ENCODE data around the gene SLC2A13. TPM values are rescaled to one million over a fixed set of nuclear protein-coding genes. Genes with fewer than 3 reads are reported as not detected.
"Not testable (repeated sequence)": the region's sequence is repeated elsewhere in the genome, so short reads cannot be mapped to it uniquely, and the experiment has no call there.

The SLC2A13 gene
- total RNA-seq, 2 donors from 2014 or later: 3.0 TPM

DNA sequence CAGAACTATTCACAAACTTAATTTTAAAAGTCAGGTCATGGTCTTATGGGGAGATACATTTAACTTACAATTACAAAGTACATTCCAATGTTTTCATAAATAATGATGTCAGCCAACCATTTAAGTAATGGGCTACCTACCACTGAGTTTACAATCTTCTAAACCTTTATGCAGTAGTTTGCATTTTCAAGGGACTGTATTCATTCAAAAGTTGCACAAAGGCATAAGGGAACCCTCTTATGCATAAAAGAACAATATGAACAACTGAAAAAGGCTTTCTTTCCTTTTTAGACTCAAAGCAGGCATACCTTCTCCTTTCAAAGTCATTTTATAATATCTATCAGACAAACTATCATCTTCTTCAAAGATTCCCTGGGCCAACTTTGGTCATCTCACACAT is 230.2 kb downstream of the SLC2A13 start:
- H3K9me3 ChIP-seq (ENCODE audit: control insufficient read depth, low read length, poor library complexity, severe bottlenecking): no peaks in the 10 kb centered on the region
- Mint-ChIP-seq H3K27me3 (no peaks in the 10 kb centered on the region), H3K27ac (no peak overlapping the region), H3K4me3 (no peak overlapping the region), H3K36me3 (ENCODE audit: low read depth) (no peaks in the 10 kb centered on the region), H3K4me1 (no peaks in the 10 kb centered on the region)
- DNase-seq (no peak), ATAC-seq (no peak)

DNA sequence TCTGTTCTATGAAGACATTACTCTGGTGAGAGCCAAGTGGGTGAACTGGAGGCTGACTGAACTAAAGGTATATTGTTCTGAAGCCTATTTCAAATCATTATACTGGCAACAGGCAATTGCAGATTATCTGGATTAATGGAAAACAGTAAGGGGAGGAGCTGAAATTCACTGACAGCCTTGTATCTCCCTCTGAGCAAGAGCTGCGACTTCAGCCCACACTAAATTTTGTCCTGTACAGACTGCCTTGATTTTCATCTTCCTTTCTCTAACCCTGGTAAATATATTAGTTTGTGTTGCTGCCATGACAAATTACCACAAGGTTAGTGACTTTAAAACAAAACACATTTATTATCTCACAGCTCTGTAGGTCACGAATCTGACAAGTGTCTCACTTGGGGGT is 231.1 kb downstream of the SLC2A13 start:
- DNase-seq (no peak), ATAC-seq (no peak)
- no peaks in the 10 kb centered on the region for H3K4me1 Mint-ChIP-seq

DNA sequence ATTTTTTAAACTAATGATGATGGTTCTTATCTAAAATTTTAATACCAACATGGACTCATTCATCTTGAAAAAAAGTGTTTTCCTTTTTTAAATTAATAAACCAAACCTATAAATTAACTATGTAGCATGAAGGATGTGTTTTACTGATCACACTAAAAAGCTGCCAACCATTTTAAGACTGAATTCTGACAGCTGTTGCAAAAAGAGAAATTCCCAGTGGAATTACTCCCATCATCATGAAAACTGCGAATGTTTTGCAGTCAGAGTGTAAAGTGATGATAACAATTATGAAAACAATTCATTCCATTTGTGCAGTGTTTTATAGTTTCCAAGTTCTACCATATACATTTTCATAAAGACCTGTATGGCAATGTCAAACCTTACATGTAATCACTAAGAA is 232.8 kb downstream of the SLC2A13 start:
- Mint-ChIP-seq H3K4me1 (no peaks in the 10 kb centered on the region), H3K4me3 (no peak overlapping the region), H3K27ac (no peak overlapping the region), H3K36me3 (ENCODE audit: low read depth) (no peaks in the 10 kb centered on the region), H3K27me3 (no peaks in the 10 kb centered on the region)
- ATAC-seq (no peak), DNase-seq (no peak)
- no peaks in the 10 kb centered on the region for H3K9me3 ChIP-seq (ENCODE audit: control insufficient read depth, low read length, poor library complexity, severe bottlenecking)

More for the DNA sequence above, 231.1 kb downstream of the SLC2A13 start:
- H3K27ac Mint-ChIP-seq: no peak overlapping the region
- no peaks in the 10 kb centered on the region for H3K27me3 Mint-ChIP-seq
- no peak overlapping the region for H3K4me3 Mint-ChIP-seq
- no peaks in the 10 kb centered on the region for H3K36me3 Mint-ChIP-seq (ENCODE audit: low read depth)
- H3K9me3 ChIP-seq (ENCODE audit: control insufficient read depth, low read length, poor library complexity, severe bottlenecking): no peaks in the 10 kb centered on the region

DNA sequence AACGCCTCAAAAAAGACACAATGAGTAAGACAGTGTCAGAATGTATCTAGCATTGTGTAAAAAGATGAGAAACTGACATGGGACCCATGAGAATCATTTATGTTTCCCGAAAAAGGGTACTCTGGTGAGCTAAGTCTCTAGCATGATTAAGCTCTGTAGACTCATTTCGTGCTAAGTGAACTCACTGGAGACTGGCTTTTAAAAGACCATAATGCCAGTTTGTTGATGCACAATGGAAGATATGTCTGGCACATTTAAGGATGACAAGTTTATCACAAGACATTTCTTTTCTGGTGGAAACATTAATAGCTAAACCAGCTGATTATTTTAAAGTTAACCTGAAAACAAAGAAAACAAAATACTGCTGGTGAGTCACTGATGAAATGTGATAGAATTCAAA is 233.5 kb downstream of the SLC2A13 start:
- no peak for DNase-seq
- no peak overlapping the region for H3K4me3 Mint-ChIP-seq
- no peaks in the 10 kb centered on the region for H3K4me1 Mint-ChIP-seq
- no peak for ATAC-seq
- no peaks in the 10 kb centered on the region for H3K36me3 Mint-ChIP-seq (ENCODE audit: low read depth)
- H3K27me3 Mint-ChIP-seq: no peaks in the 10 kb centered on the region
- no peak overlapping the region for H3K27ac Mint-ChIP-seq
- no peaks in the 10 kb centered on the region for H3K9me3 ChIP-seq (ENCODE audit: control insufficient read depth, low read length, poor library complexity, severe bottlenecking)

DNA sequence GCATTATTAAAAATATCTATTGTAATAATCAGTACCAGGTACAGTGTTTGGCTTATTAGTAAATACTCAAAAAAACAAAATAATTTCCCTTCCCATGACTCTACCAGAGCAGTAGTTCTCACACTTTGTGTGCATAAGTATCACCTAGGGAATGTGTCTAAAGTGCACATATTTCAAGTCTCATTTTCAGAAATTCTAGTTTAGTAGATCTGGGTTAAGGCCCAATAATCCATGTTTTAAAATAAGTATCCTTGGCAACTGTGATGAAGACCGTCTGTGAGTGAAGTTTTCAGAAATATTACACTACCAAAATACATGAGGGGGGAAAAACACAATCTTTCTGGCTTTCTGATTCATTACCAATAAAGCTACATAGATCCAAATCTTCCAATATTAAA is 237.6 kb downstream of the SLC2A13 start:
- Mint-ChIP-seq H3K27me3 (no peaks in the 10 kb centered on the region), H3K4me1 (no peaks in the 10 kb centered on the region), H3K27ac (no peak overlapping the region), H3K36me3 (ENCODE audit: low read depth) (no peaks in the 10 kb centered on the region), H3K4me3 (no peak overlapping the region)
- DNase-seq (no peak), ATAC-seq (no peak)
- H3K9me3 ChIP-seq (ENCODE audit: control insufficient read depth, low read length, poor library complexity, severe bottlenecking): no peaks in the 10 kb centered on the region

DNA sequence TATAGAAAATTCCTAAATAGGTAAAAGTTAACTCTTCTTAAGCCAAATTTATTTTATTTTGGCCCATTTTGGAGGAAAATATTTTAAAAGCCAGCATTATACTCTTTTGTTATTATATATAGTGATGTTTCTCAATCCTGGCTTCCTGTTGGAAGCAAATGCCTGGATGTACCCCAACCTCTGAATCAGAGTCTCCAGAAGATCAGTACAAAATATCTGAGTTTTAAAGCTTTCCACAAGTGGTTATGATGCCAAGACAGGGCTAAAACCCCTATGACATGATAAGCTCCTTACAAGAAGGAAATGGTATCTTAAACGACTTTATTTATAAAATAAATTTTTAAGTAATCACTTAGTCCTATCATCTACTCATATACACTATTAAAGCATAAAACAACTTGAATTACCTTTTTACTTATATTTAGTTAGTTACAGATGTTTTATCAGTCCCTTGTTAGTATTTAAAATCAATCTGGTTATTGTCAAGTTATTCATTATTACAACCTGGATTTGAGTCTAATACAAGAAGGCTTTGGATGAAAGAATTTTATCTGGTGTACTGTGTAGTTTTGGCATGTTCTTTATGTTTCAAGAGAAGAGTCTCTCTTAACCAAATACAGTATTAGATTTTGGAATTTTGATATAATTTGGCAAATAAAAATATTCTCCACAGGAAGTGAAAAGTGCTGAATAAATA is 238.1 kb downstream of the SLC2A13 start:
- Mint-ChIP-seq H3K36me3 (ENCODE audit: low read depth) (no peaks in the 10 kb centered on the region), H3K27me3 (no peaks in the 10 kb centered on the region), H3K4me3 (no peak overlapping the region), H3K27ac (no peak overlapping the region), H3K4me1 (no peaks in the 10 kb centered on the region)
- DNase-seq: no peak
- H3K9me3 ChIP-seq (ENCODE audit: control insufficient read depth, low read length, poor library complexity, severe bottlenecking): no peaks in the 10 kb centered on the region
- ATAC-seq: no peak

DNA sequence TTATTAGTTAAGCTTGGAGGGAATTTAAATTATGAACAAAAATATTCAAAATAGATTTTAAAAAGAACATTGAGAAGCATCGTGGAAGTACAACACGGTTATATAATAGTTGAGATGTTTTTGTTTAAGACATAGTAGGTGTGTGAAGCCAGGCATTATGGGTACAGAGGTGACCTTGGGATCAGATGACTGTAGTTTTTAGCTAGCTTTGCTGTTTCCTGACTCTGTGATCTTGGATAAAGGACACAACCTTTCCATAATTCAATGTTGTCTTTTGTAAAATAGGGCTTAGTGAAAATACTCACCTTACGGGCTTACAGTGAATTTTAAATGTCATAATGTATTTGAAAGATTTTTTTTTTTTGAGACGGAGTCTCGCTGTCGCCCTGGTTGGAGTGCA is 239.7 kb downstream of the SLC2A13 start:
- DNase-seq (no peak), ATAC-seq (no peak)
- Mint-ChIP-seq H3K4me1 (no peaks in the 10 kb centered on the region), H3K36me3 (ENCODE audit: low read depth) (no peaks in the 10 kb centered on the region), H3K27ac (no peak overlapping the region), H3K27me3 (no peaks in the 10 kb centered on the region), H3K4me3 (no peak overlapping the region)
- H3K9me3 ChIP-seq (ENCODE audit: control insufficient read depth, low read length, poor library complexity, severe bottlenecking): no peaks in the 10 kb centered on the region

DNA sequence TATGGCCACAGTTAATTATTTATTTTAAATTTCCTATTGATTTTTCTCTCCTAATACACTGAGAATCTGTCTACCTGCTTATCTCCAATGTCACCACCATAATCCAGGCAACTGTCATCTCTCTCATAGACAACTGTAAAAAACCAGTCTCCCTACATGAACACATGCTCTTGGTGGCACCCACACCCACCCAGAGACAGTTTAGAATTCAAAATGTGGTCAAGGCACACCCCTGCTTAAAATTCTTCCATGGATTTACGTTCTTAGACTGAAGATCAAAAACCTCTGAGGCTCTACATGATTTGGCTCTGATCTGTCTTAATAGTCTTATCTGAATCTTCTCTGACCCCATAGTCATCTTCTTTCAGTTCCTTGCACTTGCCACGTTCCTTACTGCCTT is 245.2 kb downstream of the SLC2A13 start:
- DNase-seq (no peak), ATAC-seq (no peak)
- H3K4me1 Mint-ChIP-seq: no peaks in the 10 kb centered on the region
- H3K27me3 Mint-ChIP-seq: no peaks in the 10 kb centered on the region
- no peak overlapping the region for H3K4me3 Mint-ChIP-seq
- H3K36me3 Mint-ChIP-seq (ENCODE audit: low read depth): no peaks in the 10 kb centered on the region
- H3K9me3 ChIP-seq (ENCODE audit: control insufficient read depth, low read length, poor library complexity, severe bottlenecking): no peaks in the 10 kb centered on the region
- no peak overlapping the region for H3K27ac Mint-ChIP-seq

DNA sequence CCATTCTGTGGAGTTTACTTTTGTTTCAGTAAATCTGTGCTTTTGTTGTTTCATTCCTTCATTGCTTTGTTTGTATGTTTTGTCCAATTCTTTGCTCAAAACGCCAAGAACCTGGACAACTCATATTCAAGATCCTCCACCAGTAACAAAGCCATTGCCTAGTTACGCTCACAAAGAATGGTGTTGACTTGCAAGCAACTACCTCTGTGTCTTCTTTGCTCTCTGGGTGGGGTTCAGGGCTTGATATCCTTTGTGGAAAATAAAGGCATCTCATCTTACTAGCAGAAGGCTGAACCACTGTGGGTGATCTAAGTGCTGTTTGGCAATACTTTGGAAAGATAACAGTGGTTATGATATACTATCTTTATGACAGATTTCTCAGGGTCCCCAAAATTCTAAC is 252.9 kb downstream of the SLC2A13 start:
- H3K27me3 Mint-ChIP-seq: no peaks in the 10 kb centered on the region
- no peaks in the 10 kb centered on the region for H3K9me3 ChIP-seq (ENCODE audit: control insufficient read depth, low read length, poor library complexity, severe bottlenecking)
- no peak overlapping the region for H3K27ac Mint-ChIP-seq
- ATAC-seq (no peak), DNase-seq (no peak)
- H3K4me1 Mint-ChIP-seq: no peaks in the 10 kb centered on the region
- H3K36me3 Mint-ChIP-seq (ENCODE audit: low read depth): no peaks in the 10 kb centered on the region
- no peak overlapping the region for H3K4me3 Mint-ChIP-seq

DNA sequence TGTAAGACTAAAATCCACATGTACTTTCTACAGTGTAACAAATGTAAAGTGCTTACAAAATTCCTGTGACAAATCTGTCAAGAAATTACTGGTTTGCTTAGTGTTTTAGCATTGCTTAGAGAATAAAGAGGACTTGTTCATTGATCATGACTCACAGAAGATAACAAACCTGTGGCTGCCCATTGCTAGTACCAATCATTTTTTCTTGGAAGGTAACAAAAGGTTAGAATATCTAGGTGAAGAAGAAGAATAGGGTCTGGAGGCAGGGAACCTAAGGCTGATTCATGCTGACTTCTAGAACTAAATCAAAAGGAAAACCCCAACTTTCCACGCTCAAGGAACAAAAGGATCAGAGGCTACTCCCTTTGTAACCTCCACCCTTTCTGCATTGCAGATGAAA is 253.5 kb downstream of the SLC2A13 start:
- H3K27me3 Mint-ChIP-seq: no peaks in the 10 kb centered on the region
- no peak overlapping the region for H3K4me3 Mint-ChIP-seq
- H3K9me3 ChIP-seq (ENCODE audit: control insufficient read depth, low read length, poor library complexity, severe bottlenecking): no peaks in the 10 kb centered on the region
- no peaks in the 10 kb centered on the region for H3K36me3 Mint-ChIP-seq (ENCODE audit: low read depth)
- H3K27ac Mint-ChIP-seq: no peak overlapping the region
- ATAC-seq (no peak), DNase-seq (no peak)
- H3K4me1 Mint-ChIP-seq: no peaks in the 10 kb centered on the region

DNA sequence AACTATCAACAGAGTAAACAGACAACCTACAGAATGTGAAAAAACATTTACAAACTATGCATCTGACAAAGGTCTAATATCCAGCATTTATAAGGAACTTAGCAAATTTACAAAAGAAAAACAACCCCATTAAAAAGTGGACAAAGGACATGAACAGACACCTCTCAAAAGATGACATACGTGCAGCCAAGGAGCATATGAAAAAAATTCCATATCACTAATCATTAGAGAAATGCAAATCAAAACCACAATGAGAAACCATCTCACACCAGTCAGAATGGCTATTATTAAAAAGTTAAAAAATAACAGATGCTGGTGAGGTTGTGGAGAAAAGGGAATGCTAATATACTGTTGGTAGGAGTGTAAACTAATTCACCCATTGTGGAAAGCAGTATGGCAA is 257.7 kb downstream of the SLC2A13 start:
- H3K27ac Mint-ChIP-seq; H3K36me3 Mint-ChIP-seq (ENCODE audit: low read depth); DNase-seq; H3K9me3 ChIP-seq (ENCODE audit: control insufficient read depth, low read length, poor library complexity, severe bottlenecking); H3K27me3 Mint-ChIP-seq; H3K4me3 Mint-ChIP-seq; ATAC-seq; H3K4me1 Mint-ChIP-seq: not testable (repeated sequence)

DNA sequence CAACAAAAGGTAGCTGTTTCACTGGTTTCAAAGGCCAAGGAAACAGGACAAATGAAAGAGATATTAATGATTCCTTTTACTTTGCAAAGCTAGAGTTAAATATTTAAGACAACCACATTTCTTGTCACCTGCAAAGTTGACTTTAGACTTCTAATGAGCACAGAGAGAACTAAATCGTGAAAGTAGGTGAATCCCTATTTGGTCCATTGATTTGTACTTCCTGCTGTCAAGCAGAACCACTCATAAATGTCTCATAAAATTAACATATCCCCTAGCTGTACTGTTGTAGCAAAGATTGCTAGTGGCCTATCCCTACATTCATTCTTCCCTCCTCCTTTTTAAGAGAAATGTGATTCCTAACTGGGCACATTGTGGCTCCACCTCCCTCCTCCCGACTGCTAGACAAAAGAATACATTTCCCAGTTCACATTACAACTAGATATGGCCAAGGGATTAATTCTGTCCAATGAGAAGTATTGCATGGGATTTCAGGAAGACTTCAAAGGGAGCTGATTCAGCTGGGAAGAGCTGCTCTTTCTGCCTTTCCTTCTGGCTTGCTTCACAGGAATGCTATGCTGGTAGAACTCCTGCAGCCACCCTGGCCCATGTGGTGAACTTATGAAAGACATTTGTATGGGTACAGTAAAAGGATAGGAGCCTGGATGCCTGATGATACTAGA is 258.8 kb downstream of the SLC2A13 start:
- Mint-ChIP-seq H3K27me3 (no peaks in the 10 kb centered on the region), H3K27ac (no peak overlapping the region)
- ATAC-seq: no peak

DNA sequence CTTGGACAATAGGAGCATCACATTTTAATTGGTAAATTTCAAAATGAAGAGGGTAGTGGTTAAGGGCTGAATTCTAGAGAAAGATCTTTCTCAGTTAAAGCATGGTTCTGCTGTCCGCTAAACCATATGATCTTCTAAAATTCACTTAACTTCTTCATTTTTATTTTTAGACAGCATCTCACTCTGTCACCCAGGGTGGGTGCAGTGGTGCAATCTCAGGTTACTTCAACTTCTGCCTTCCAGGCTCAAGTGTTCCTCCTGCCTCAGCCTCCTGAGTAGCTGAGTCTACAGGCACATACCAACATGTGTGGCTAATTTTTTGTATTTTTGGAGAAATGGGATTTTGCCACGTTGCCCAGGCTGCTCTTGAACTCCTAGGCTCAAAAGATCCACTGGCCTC is 259.6 kb downstream of the SLC2A13 start:
- Mint-ChIP-seq H3K36me3 (ENCODE audit: low read depth) (no peaks in the 10 kb centered on the region), H3K4me1 (no peaks in the 10 kb centered on the region), H3K4me3 (no peak overlapping the region), H3K27ac (no peak overlapping the region), H3K27me3 (no peaks in the 10 kb centered on the region)
- ATAC-seq (no peak), DNase-seq (no peak)
- H3K9me3 ChIP-seq (ENCODE audit: control insufficient read depth, low read length, poor library complexity, severe bottlenecking): no peaks in the 10 kb centered on the region

More for the DNA sequence above, 258.8 kb downstream of the SLC2A13 start:
- Mint-ChIP-seq H3K4me3 (no peak overlapping the region), H3K36me3 (ENCODE audit: low read depth) (no peaks in the 10 kb centered on the region), H3K4me1 (no peaks in the 10 kb centered on the region)
- no peak for DNase-seq
- H3K9me3 ChIP-seq (ENCODE audit: control insufficient read depth, low read length, poor library complexity, severe bottlenecking): no peaks in the 10 kb centered on the region

DNA sequence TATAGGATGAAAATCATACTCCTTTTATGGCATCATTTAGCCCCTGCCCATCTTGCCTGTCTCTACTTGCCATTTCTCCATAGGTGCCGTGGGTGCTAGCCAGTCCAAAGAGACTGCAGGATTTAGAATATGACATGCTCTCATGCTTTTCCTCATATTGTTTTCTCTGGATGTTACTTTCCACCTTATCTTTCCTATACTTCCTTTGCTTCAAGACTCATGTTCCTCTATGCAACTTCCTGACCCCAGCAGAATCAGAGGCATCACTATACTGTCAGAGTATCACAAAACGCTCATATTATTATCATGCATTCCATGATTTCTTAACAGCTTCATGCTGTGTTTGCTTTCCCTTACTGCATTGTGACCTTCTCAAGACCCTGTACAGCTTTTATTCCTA is 265.5 kb downstream of the SLC2A13 start:
- DNase-seq (no peak), ATAC-seq (no peak)
- no peak overlapping the region for H3K27ac Mint-ChIP-seq
- H3K4me1 Mint-ChIP-seq: no peaks in the 10 kb centered on the region
- no peaks in the 10 kb centered on the region for H3K36me3 Mint-ChIP-seq (ENCODE audit: low read depth)
- no peaks in the 10 kb centered on the region for H3K9me3 ChIP-seq (ENCODE audit: control insufficient read depth, low read length, poor library complexity, severe bottlenecking)
- H3K4me3 Mint-ChIP-seq: no peak overlapping the region
- no peaks in the 10 kb centered on the region for H3K27me3 Mint-ChIP-seq

All from T-helper 17 cell (primary cell).